ENCODE results near the gene EDRF1.

DNA sequence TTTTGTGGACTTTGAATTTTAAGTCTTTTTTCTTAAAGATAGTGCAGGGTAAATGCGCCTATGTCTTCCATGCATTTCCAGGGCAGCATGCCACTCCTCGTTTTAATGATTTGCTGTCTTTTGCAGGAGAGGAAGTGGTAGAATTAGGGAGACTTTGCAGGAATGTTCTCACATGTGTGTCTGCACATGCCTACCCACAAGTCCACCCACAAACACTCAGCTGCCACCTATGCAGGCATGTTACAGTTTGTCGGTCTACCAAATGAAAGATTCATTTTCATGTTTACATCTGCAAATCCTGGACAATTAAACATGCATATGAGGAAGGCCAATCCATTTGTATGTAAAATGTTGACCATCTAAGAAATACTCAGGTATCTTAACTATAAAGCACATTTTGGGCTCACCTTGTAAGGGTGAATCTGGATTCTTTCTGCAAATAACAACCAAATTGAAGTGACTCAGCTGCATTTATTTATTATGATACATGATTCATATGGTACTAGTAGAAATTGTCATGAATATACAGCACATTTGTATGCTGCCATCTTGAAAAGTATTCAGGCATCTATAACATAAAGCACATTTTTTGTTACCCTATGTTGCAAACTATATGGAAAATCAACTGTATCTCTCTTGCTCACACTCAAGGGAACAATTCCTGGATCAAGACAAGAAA lies 31.9 kb upstream of the EDRF1 start:
- TF ChIP-seq CTCF (IDR thresholded peaks at IDR 0.05), result no peak
- TF ChIP-seq POLR2A (IDR thresholded peaks at IDR 0.05), result no peak
